CD1c-positive myeloid dendritic cell (primary cell): Measurements from ENCODE around the gene ZBP1.

Experiments
- DNase-seq: peaks from one replicate; pipeline ENCODE4 v3.0.0-alpha.2; 2016; ENCODE audit errors: extremely low spot score

ZBP1 gene

DNA sequence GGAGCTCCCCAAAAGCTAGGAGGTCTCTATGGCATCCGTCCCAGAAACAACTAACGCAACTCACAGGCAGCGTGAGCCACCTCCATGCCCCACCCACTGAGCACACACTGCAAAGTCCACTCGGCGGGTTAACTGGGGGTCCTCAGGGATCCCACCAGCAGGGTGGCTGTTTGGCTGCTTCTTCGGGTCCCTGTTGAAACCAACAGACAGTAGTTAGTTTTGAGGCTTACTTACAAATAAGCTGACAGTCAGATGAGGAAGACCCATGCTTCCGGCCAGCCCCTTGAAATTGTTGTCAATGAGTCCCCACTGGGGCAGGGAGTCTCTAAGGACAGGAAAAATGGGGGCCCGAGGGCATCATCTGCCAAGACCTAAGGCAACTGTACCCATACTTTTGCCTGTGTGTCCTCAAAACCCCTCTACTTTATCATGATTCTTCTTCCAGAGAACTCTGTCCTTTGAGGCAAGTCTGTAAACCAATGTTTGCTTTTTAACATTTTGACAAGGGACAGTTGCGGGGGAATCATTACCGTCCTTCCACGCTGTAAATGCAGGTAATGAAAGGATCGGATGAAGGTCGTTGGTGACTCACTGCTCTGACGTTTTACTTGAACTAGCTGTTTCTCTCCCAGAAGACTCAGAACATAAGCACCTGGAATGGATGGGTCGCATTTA, 61.5 kb downstream of the ZBP1 start:
- DNase-seq = no peak

DNA sequence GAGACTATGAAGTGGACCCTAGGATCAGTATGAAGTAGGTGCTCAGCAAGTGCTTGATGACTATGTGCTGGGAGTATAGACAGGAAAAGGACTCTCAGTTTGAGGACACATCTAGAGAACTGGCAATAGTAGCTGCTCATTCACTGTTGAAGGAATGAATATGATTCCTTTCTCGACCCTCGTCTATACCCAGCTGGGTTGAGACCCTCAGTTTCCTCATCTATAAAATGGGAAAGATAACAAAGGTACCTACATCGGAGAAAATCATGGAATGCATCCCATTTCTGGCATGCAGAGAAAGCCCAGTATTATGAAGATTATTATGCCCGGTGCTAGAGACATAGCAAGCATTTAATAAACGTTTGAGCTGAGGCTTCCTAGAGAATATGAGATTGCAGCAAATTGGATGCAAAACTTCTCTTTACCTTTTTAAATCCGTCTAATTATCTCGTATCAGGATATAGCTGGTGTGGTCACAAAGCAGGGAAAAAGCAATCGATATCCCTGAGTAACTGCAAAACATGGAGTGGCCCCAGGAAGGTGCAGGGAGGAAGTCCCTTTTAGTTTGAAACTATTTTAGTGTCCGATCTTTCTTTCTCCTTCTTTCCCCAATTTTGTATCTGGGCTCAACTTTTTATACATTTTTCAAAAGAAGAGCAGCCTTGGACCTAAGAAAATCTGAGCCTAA, 62.2 kb downstream of the ZBP1 start:
- DNase-seq = no peak

DNA sequence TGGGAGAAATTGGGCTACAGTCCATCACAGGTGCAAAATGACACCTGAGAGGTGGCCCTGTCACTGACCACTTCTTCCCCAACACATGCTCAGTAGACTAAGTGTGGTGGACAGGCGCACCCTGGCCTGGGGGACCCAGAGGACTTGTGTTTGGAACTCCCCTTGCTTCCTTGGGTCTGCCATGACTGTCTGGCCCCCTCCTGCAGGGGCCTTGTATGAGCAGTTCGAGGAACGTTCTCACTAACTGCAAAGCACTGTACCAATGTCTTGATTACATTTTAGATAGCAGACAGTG, 63.3 kb downstream of the ZBP1 start:
- DNase-seq = no peak

DNA sequence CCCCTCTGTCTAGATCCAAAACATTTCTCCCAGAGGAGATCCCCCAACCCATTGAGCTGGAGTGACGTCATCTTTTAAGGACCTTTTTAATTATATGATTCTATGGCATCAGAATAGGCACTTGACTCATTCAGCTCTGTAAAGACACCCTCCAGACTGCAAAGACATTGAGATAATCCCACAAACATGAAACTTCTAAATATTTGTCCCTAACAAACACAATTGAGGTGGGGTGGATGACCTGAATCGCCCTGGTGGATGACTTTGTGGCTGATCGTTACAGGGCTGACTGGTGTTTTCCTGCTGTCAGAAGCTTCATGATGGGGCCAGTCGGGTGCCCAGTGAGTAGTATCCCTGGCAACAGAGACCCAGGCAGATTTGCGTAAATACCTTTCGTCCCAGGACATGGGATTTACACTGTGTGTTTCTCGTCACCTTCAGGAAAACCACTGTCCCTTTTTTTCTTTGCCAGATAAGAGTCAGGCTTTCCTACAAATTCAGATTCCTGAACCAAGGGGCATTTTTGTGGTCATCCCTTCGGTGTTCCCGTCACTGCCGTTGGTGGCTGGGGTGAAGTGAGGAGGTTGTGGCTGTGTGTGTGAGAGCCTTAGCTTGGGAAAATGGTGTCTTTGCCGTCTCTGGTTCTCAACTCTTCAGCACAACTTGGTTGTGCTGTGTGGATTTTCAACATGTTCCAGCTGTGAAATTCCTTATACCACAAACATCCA, 64.6 kb downstream of the ZBP1 start:
- DNase-seq = no peak
